Astrocyte (in vitro differentiated cells and primary cell): ENCODE measurements around the gene GTF2F2.
"Not testable (repeated sequence)": the region's sequence is repeated elsewhere in the genome, so short reads cannot be mapped to it uniquely, and the experiment has no call there.

Experiments used
- CTCF ChIP-seq: IDR thresholded peaks from 2 replicates; pipeline ENCODE4 v1.5.1; 2011; ENCODE audit warnings: low read depth, mild to moderate bottlenecking, inconsistent platforms, low read length, moderate library complexity; ENCODE audit not compliant: insufficient read depth
- EZH2 ChIP-seq: IDR thresholded peaks from 2 replicates; pipeline ENCODE4 v1.6.1; 2012; ENCODE audit warnings: mild to moderate bottlenecking, low read length, inconsistent platforms; ENCODE audit not compliant: insufficient read depth

- not testable (repeated sequence) for TF ChIP-seq CTCF, EZH2
Observed at GRCh38 chr13:45298550-45298949, 178.2 kb downstream of the GTF2F2 start.
